ENCODE measurements around the gene ANKRD28.

ANKRD28 gene

GRCh38 chr3:15801298-15801697, 3.5 kb upstream of the ANKRD28 start:
- DNase-seq = no peak
- H3K27ac ChIP-seq = peak overlapping the region; percentile 41
- H3K36me3 ChIP-seq = no peaks in the 10 kb centered on the region
- no peak overlapping the region for H3K4me3 ChIP-seq (ENCODE audit: low read depth, low read length)
- TF ChIP-seq CTCF (IDR thresholded peaks at IDR 0.05; ENCODE audit: low read depth, low read length) = no peak
- no peaks in the 10 kb centered on the region for H3K9me3 ChIP-seq (ENCODE audit: severe bottlenecking)
- H3K27me3 ChIP-seq (ENCODE audit: insufficient read depth, low read depth, severe bottlenecking) = no peaks in the 10 kb centered on the region

- peak overlapping the region; percentile 44; the same call in 1 of the 2 replicates for H3K27ac ChIP-seq
- no peaks in the 10 kb centered on the region for H3K9me3 ChIP-seq (ENCODE audit: severe bottlenecking)
- H3K27me3 ChIP-seq (ENCODE audit: insufficient read depth, low read depth, severe bottlenecking) = no peaks in the 10 kb centered on the region
- TF ChIP-seq CTCF (IDR thresholded peaks at IDR 0.05; ENCODE audit: low read depth, low read length) = no peak
- no peak overlapping the region for H3K4me3 ChIP-seq (ENCODE audit: low read depth, low read length)
- no peaks in the 10 kb centered on the region for H3K36me3 ChIP-seq
- no peak for DNase-seq
Measured at GRCh38 chr3:15800780-15801179, 3.0 kb upstream of the ANKRD28 start.

GRCh38 chr3:15800327-15800726, 2.5 kb upstream of the ANKRD28 start:
- no peak for DNase-seq
- Histone ChIP-seq H3K27me3 (ENCODE audit: insufficient read depth, low read depth, severe bottlenecking) (no peaks in the 10 kb centered on the region), H3K27ac (peak overlapping the region; percentile 44; the same call in 1 of the 2 replicates), H3K36me3 (no peaks in the 10 kb centered on the region), H3K4me3 (ENCODE audit: low read depth, low read length) (no peak overlapping the region), H3K9me3 (ENCODE audit: severe bottlenecking) (no peaks in the 10 kb centered on the region)
- TF ChIP-seq CTCF (IDR thresholded peaks at IDR 0.05; ENCODE audit: low read depth, low read length) = no peak

GRCh38 chr3:15798533-15799245, 910 bp upstream of the ANKRD28 start:
- no peaks in the 10 kb centered on the region; the same call in none of the 2 replicates for H3K36me3 ChIP-seq
- peak overlapping the region; percentile 71 for H3K27ac ChIP-seq
- DNase-seq = no peak
- TF ChIP-seq CTCF (IDR thresholded peaks at IDR 0.05; ENCODE audit: low read depth, low read length) = no peak
- no peaks in the 10 kb centered on the region for H3K27me3 ChIP-seq (ENCODE audit: insufficient read depth, low read depth, severe bottlenecking)
- H3K4me3 ChIP-seq (ENCODE audit: low read depth, low read length) = no peak overlapping the region
- H3K9me3 ChIP-seq (ENCODE audit: severe bottlenecking) = no peaks in the 10 kb centered on the region

GRCh38 chr3:15796771-15797641, 773 bp downstream of the ANKRD28 start:
- Histone ChIP-seq H3K27ac (peak overlapping the region; percentile 71), H3K36me3 (peaks cover 4% of the 10 kb centered on the region), H3K9me3 (ENCODE audit: severe bottlenecking) (no peaks in the 10 kb centered on the region), H3K4me3 (ENCODE audit: low read depth, low read length) (peak overlapping the region; percentile 44), H3K27me3 (ENCODE audit: insufficient read depth, low read depth, severe bottlenecking) (no peaks in the 10 kb centered on the region)
- peak; percentile 22 for DNase-seq
- TF ChIP-seq CTCF (IDR thresholded peaks at IDR 0.05; ENCODE audit: low read depth, low read length) = no peak

Measured in WERI-Rb-1 (cell line).